HUES6 (cell line): ENCODE measurements around the gene AIF1L.

Experiments
- H3K27ac ChIP-seq: 2 replicates; pipeline ENCODE4 v1.7.0; 2013; ENCODE audit warnings: low read depth, mild to moderate bottlenecking, low read length, inconsistent platforms
- H3K27me3 ChIP-seq: 2 replicates; pipeline ENCODE4 v1.6.1; 2013; ENCODE audit warnings: low read length; ENCODE audit not compliant: control insufficient read depth, insufficient read depth
- H3K36me3 ChIP-seq: 2 replicates; pipeline ENCODE4 v1.6.1; 2013; ENCODE audit warnings: low read length; ENCODE audit not compliant: control insufficient read depth, insufficient read depth
- H3K4me1 ChIP-seq: 2 replicates; pipeline ENCODE4 v1.6.1; 2013; ENCODE audit warnings: low read length; ENCODE audit not compliant: control insufficient read depth, insufficient read depth
- H3K4me3 ChIP-seq: 2 replicates; pipeline ENCODE4 v1.5.1; 2013; ENCODE audit warnings: low read depth, low read length
- H3K9ac ChIP-seq: one replicate; pipeline ENCODE4 v1.6.1; 2013; ENCODE audit warnings: mild to moderate bottlenecking, low read length
- H3K9me3 ChIP-seq: 2 replicates; pipeline ENCODE4 v1.6.1; 2013; ENCODE audit warnings: low read depth, low read length; ENCODE audit not compliant: control insufficient read depth, insufficient read depth

The AIF1L gene

DNA sequence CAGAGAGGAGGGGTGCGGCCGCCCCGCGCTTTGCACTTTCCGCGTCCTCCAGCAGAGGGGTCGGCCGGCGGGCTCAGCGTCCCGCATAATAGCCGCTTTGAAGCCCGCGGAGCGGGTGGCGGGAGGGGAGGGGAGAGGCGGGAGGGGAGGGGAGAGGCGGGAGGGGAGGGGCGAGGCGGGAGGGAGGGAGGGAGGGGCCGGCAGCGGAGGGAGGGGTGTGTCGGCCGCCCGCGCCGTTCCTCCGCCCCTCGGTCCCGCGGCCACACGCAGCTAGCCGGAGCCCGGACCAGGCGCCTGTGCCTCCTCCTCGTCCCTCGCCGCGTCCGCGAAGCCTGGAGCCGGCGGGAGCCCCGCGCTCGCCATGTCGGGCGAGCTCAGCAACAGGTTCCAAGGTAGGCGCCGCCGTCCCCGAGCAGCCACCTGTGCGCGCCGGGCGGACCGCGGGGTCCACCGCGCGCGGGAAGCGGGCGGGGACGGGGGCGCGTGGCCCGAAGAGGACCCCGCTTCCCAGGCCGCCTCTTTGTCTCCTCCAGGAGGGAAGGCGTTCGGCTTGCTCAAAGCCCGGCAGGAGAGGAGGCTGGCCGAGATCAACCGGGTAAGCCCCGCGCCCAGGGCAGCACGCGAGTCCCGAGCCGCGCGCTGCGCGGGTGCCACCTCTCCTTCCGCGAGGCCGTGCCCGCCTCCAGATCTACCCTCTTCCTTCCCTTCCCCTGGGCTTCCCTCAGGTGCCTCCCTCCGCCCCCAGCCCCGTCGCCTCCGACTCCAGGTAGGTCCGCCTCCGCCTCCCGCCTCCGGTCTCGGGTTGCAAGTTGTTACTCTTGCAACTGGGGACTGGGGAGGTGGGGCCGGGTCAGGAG, at the start of gene AIF1L:
TSS of gene AIF1L (plus strand) at position 263 of the 857 bp plus-strand sequence. CDS start at position 362, 99 bp downstream.
- Histone ChIP-seq H3K9ac (peak within 1 kb of the TSS; percentile 91), H3K4me1 (peaks cover 38% of the 10 kb centered on the region)

DNA sequence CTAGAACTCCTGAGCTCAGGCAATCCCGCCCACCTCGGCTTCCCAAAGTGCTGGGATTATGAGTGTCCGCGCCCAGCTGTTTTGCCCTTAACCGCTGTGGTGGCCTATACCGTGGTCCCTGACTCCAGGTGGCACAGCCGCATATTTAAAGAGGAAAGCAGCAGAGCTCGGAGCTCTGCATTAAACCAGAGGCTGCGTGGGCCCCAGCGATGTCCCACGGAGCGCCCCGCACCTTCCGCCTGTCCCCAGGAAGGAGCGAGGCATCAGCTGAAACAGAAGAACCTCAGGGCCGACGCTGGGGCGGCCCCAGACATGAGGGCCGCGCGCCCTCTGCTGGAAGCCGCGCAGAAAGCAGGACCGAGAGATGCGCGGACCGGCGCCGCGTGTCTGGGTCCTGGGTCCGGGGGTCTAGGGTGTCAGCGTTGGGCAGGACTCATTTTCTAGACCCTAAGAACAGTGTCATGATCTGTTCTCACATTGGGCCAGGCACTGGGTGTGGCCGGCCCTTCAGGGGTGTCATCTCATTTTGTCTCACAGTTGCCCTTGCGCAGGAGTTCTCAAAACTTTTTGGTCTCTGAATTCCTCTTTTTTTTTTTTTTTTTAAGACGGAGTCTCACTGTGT, 49.6 kb upstream of the AIF1L start:
- Histone ChIP-seq H3K27ac (no peak overlapping the region), H3K36me3 (peaks cover 17% of the 10 kb centered on the region; the same call in 1 of the 2 replicates), H3K4me3 (no peak overlapping the region), H3K27me3 (no peaks in the 10 kb centered on the region), H3K9ac (no peak overlapping the region), H3K4me1 (no peaks in the 10 kb centered on the region), H3K9me3 (peaks cover 4% of the 10 kb centered on the region; the same call in 1 of the 2 replicates)

More for the DNA sequence above, at the start of gene AIF1L:
- no peaks in the 10 kb centered on the region for H3K9me3 ChIP-seq
- 0 out of 2 replicates have a peak, but pooled peaks cover 5% of the 10 kb centered on the region for H3K27me3 ChIP-seq
- H3K36me3 ChIP-seq: peaks cover 13% of the 10 kb centered on the region
- H3K4me3 ChIP-seq: peak within 1 kb of the TSS; percentile 92
- H3K27ac ChIP-seq: peak within 1 kb of the TSS; percentile 83

- peaks cover 7% of the 10 kb centered on the region; the same call in 1 of the 2 replicates for H3K36me3 ChIP-seq
- H3K27ac ChIP-seq: no peak overlapping the region
- H3K9me3 ChIP-seq: no peaks in the 10 kb centered on the region
- no peak overlapping the region for H3K9ac ChIP-seq
- H3K27me3 ChIP-seq: no peaks in the 10 kb centered on the region
- H3K4me3 ChIP-seq: no peak overlapping the region
- H3K4me1 ChIP-seq: no peaks in the 10 kb centered on the region
These were observed 48.0 kb upstream of the AIF1L start for GRCh38 chr9:131048332-131048731.

GRCh38 chr9:131048820-131049219, 47.5 kb upstream of the AIF1L start:
- Histone ChIP-seq H3K9me3 (no peaks in the 10 kb centered on the region), H3K27me3 (no peaks in the 10 kb centered on the region), H3K9ac (no peak overlapping the region)

GRCh38 chr9:131049829-131050715, 46.3 kb upstream of the AIF1L start:
- H3K9ac ChIP-seq: no peak overlapping the region
- H3K4me3 ChIP-seq: no peak overlapping the region
- no peak overlapping the region for H3K27ac ChIP-seq
- no peaks in the 10 kb centered on the region for H3K4me1 ChIP-seq
- no peaks in the 10 kb centered on the region for H3K27me3 ChIP-seq
- H3K9me3 ChIP-seq: no peaks in the 10 kb centered on the region
- H3K36me3 ChIP-seq: peaks cover 7% of the 10 kb centered on the region; the same call in 1 of the 2 replicates

More at GRCh38 chr9:131048820-131049219, 47.5 kb upstream of the AIF1L start:
- Histone ChIP-seq H3K36me3 (peaks cover 7% of the 10 kb centered on the region; the same call in 1 of the 2 replicates), H3K4me1 (no peaks in the 10 kb centered on the region), H3K27ac (no peak overlapping the region), H3K4me3 (no peak overlapping the region)

- Histone ChIP-seq H3K27me3 (no peaks in the 10 kb centered on the region), H3K27ac (no peak overlapping the region), H3K36me3 (peaks cover 7% of the 10 kb centered on the region; the same call in 1 of the 2 replicates), H3K9me3 (no peaks in the 10 kb centered on the region), H3K4me3 (no peak overlapping the region), H3K4me1 (no peaks in the 10 kb centered on the region), H3K9ac (no peak overlapping the region)
These were observed 45.5 kb upstream of the AIF1L start for GRCh38 chr9:131050831-131051230.

DNA sequence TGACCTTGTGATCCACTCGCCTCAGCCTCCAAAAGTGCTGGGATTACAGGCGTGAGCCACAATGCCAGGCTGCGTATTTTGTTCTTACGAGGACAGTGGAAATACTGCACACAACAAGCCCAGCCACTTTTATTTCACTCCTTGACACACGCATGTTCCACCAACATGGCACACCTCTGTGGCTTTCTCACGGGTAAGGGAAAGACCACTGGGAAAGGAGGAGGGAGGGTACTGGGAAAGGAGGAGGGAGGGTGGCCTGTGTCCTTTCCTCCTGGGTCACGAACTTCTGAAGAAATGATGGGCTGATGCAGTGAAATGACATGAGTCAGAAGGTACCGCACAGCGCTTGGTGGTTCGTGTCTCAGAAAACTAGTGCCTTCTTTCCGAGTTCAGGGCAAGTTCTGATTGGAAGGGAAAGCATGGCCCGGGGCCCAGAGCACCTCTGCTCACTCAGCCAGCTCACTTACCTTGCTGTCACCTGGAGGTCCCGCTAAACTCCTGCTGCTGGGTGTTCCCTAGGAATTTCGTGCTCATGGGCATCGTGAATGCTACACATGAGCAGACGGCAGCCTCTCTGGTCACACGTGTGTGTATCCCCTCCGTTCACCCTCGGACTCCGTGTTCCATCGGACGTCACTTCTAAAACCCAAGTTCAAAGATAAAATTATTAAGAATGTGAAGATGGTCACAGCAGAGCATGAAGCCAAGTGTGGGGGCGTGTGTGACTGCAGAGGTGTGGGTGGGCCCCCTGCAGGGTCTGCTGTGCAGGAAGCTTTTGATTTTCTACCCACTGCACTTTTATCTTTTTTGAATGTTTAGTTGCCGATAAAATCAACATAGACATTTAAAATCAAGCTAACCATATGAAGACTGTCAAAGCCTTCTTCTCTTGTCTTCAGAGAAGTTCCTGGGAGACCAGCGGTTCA, 44.5 kb upstream of the AIF1L start:
- H3K36me3 ChIP-seq: peaks cover 7% of the 10 kb centered on the region; the same call in 1 of the 2 replicates
- no peak overlapping the region for H3K27ac ChIP-seq
- no peaks in the 10 kb centered on the region for H3K9me3 ChIP-seq
- H3K4me1 ChIP-seq: no peaks in the 10 kb centered on the region
- H3K9ac ChIP-seq: no peak overlapping the region
- no peak overlapping the region for H3K4me3 ChIP-seq
- no peaks in the 10 kb centered on the region for H3K27me3 ChIP-seq

DNA sequence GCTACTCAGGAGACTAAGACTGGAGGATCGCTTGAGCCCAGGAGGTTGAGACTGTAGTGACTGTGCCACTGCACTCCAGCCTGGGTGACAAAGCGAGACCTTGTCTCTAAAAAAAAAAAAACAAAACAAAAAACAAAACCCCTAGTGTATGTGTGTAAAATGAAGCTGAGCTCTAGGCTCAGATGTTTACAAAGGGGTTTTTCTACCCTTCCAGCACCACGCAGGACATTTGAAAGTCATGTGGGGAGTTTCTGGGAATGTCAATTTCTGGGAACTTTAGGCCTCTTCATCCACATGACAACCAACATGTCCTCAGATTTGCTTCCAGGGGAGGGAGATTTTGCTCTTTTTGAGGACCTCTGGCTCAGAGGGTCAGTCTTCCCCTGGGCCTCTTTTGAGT, 42.4 kb upstream of the AIF1L start:
- no peaks in the 10 kb centered on the region for H3K4me1 ChIP-seq
- no peaks in the 10 kb centered on the region for H3K27me3 ChIP-seq
- no peak overlapping the region for H3K27ac ChIP-seq

DNA sequence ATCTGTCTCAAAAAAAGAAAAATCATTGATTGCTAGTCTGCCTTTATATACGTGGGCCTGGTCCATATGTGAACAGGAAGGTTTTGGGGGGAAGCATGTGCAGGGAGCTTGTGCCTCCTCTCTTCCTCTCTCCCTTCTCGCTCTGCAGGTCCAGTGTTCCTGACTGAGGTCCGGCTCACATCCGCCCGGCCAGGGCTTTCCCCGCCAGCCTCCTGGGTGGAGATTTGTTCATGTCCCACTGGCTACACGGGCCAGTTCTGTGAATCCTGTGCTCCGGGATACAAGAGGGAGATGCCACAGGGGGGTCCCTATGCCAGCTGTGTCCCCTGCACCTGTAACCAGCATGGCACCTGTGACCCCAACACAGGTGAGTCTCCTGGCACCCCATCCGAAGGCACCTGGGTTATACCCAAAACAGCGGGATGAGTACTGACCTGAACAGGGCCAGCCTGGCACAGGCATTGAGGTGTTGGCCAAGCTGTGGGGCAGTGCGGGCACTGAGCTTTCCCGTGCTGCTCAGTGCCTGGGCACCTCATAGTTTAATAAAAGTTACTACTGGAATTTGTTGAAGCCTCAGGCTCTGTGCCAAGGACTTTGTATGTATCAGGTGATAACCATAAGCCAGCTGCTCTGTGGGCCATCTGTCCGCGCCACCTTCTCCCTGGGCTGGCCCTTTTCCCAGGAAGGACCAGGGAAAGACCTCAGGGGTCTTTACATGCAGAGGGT, 39.4 kb upstream of the AIF1L start:
- H3K27ac ChIP-seq: no peak overlapping the region
- no peak overlapping the region for H3K4me3 ChIP-seq
- H3K9me3 ChIP-seq: no peaks in the 10 kb centered on the region
- peaks cover 12% of the 10 kb centered on the region; the same call in 1 of the 2 replicates for H3K36me3 ChIP-seq
- no peaks in the 10 kb centered on the region for H3K4me1 ChIP-seq
- H3K27me3 ChIP-seq: no peaks in the 10 kb centered on the region
- no peak overlapping the region for H3K9ac ChIP-seq

More for the DNA sequence above, 42.4 kb upstream of the AIF1L start:
- H3K9ac ChIP-seq: no peak overlapping the region
- peaks cover 6% of the 10 kb centered on the region; the same call in 1 of the 2 replicates for H3K36me3 ChIP-seq
- H3K9me3 ChIP-seq: no peaks in the 10 kb centered on the region
- H3K4me3 ChIP-seq: no peak overlapping the region
